Measurements from ENCODE around the gene ATF2.

The ATF2 gene

DNA sequence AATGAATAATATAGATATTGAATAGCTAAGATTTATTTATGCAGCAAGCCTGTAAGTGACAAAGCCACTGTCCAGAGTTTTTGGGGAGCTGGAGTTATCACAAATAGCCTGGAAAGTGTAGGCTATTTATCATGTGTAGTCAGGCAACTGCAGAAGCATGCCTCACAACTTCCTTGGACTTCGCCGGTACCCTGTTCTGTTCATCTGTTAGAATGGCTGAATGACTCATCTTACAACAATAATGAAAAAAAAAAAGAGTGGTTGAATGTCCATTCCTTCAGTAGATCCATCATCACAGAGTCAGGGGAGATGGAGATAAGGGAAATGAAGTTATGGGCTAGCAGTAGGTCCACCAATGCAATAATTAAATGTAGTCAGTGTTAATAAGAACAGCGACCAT is 37.5 kb upstream of the ATF2 start:
- no peak overlapping the region for H3K9ac ChIP-seq (ENCODE audit: low read length)
- no peaks in the 10 kb centered on the region for H3K9me3 ChIP-seq (ENCODE audit: insufficient read depth, low read length)
- H3K4me2 ChIP-seq (ENCODE audit: low read length): no peak overlapping the region
- peaks cover 8% of the 10 kb centered on the region; the same call in 1 of the 2 replicates for H3K4me1 ChIP-seq (ENCODE audit: low read length)
- peaks cover 7% of the 10 kb centered on the region for H3K27me3 ChIP-seq (ENCODE audit: low read depth, low read length)
- no peak overlapping the region for H3K27ac ChIP-seq (ENCODE audit: low read length)
- no peak for TF ChIP-seq EZH2phosphoT487 (IDR thresholded peaks at IDR 0.05; ENCODE audit: low read depth)
- TF ChIP-seq, protein P1, sequence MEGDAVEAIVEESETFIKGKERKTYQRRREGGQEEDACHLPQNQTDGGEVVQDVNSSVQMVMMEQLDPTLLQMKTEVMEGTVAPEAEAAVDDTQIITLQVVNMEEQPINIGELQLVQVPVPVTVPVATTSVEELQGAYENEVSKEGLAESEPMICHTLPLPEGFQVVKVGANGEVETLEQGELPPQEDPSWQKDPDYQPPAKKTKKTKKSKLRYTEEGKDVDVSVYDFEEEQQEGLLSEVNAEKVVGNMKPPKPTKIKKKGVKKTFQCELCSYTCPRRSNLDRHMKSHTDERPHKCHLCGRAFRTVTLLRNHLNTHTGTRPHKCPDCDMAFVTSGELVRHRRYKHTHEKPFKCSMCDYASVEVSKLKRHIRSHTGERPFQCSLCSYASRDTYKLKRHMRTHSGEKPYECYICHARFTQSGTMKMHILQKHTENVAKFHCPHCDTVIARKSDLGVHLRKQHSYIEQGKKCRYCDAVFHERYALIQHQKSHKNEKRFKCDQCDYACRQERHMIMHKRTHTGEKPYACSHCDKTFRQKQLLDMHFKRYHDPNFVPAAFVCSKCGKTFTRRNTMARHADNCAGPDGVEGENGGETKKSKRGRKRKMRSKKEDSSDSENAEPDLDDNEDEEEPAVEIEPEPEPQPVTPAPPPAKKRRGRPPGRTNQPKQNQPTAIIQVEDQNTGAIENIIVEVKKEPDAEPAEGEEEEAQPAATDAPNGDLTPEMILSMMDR (IDR thresholded peaks at IDR 0.05; ENCODE audit: low read depth, low read length): no peak
- no peaks in the 10 kb centered on the region for H3K36me3 ChIP-seq (replicated peaks; ENCODE audit: low read depth, low read length)
- no peaks in the 10 kb centered on the region for H4K20me1 ChIP-seq (ENCODE audit: insufficient read depth, low read length)
- H3K4me3 ChIP-seq (ENCODE audit: low read length): no peak overlapping the region
- no peak overlapping the region for H2AFZ ChIP-seq (ENCODE audit: low read depth, low read length)
- no peaks in the 10 kb centered on the region for H3K79me2 ChIP-seq (ENCODE audit: low read length)

DNA sequence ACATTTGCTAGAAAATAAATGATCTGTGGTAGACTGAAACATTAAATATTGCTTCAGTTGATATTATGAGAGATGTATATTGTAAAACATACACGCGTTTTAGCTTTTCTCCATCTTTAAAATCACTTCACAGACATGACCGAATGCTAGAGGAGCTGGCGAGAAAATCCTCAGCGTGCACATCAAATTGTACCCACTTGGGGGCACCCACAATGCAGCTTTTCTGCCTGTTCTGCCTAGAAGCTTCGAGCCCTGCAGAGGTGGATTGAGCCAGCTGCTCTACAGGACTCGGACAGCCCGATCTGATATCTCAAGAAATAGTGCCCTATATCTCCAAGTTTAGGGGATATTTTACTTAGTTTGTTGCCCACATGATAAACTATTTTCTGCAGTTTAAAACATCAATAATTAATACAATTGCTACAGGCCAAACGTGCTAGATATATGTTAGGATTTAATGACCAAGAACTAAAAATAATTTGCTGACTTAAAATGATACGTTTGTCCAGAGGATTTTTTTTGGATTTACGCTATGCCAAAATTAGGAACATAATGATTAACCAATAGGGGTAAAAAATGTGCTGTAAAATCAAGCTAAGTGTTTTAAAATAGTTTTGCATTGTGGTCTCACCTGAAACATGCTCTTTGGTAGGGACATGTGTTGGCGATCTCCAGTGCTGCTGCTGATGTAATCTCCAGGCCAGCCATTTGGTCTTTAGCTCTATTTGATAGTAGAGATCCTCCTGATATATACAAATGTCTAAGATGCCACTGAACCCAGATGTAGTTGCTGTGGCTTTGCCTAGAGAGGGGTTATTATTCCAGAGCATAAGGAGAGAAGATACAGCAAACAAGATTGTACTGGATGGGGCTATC is 35.9 kb upstream of the ATF2 start:
- Histone ChIP-seq H3K4me2 (ENCODE audit: low read length) (peak overlapping the region; percentile 74), H3K27ac (ENCODE audit: low read length) (no peak overlapping the region), H2AFZ (ENCODE audit: low read depth, low read length) (peak overlapping the region; percentile 70), H3K27me3 (ENCODE audit: low read depth, low read length) (peaks cover 7% of the 10 kb centered on the region), H3K4me1 (ENCODE audit: low read length) (peaks cover 8% of the 10 kb centered on the region; the same call in 1 of the 2 replicates), H4K20me1 (ENCODE audit: insufficient read depth, low read length) (no peaks in the 10 kb centered on the region), H3K79me2 (ENCODE audit: low read length) (no peaks in the 10 kb centered on the region), H3K9me3 (ENCODE audit: insufficient read depth, low read length) (no peaks in the 10 kb centered on the region), H3K4me3 (ENCODE audit: low read length) (peak overlapping the region; percentile 58), H3K36me3 (replicated peaks; ENCODE audit: low read depth, low read length) (no peaks in the 10 kb centered on the region), H3K9ac (ENCODE audit: low read length) (peak overlapping the region; percentile 15; the same call in 1 of the 2 replicates)
- TF ChIP-seq, protein P1 (IDR thresholded peaks at IDR 0.05; ENCODE audit: low read depth, low read length): peak; percentile 76
- no peak for TF ChIP-seq EZH2phosphoT487 (IDR thresholded peaks at IDR 0.05; ENCODE audit: low read depth)

DNA sequence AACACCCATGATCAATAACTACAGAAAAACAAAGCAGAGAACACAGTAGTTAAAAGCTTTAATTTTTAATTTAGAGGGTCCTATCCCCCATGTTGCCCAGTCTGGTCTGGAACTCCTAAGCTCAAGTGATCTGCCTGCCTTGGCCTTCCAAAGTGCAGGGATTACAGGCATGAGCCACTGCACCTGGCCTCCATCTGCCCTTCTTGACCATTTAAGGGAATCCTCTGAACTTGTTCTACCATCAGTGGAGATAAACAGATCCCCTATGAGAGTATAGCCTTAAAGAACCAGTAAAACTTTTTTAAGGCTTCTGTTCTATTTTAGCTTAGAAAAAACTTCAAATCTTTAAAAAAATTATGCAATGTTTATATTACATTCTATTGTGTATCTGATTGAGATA is 27.0 kb upstream of the ATF2 start:
- Histone ChIP-seq H3K9ac (ENCODE audit: low read length) (no peak overlapping the region), H3K4me1 (ENCODE audit: low read length) (no peaks in the 10 kb centered on the region), H3K9me3 (ENCODE audit: insufficient read depth, low read length) (no peaks in the 10 kb centered on the region), H3K27me3 (ENCODE audit: low read depth, low read length) (no peaks in the 10 kb centered on the region), H3K36me3 (replicated peaks; ENCODE audit: low read depth, low read length) (no peaks in the 10 kb centered on the region), H3K79me2 (ENCODE audit: low read length) (no peaks in the 10 kb centered on the region), H4K20me1 (ENCODE audit: insufficient read depth, low read length) (no peaks in the 10 kb centered on the region), H3K4me2 (ENCODE audit: low read length) (no peak overlapping the region), H2AFZ (ENCODE audit: low read depth, low read length) (no peak overlapping the region), H3K27ac (ENCODE audit: low read length) (no peak overlapping the region), H3K4me3 (ENCODE audit: low read length) (no peak overlapping the region)
- TF ChIP-seq, protein P1 (IDR thresholded peaks at IDR 0.05; ENCODE audit: low read depth, low read length): no peak
- no peak for TF ChIP-seq EZH2phosphoT487 (IDR thresholded peaks at IDR 0.05; ENCODE audit: low read depth)

DNA sequence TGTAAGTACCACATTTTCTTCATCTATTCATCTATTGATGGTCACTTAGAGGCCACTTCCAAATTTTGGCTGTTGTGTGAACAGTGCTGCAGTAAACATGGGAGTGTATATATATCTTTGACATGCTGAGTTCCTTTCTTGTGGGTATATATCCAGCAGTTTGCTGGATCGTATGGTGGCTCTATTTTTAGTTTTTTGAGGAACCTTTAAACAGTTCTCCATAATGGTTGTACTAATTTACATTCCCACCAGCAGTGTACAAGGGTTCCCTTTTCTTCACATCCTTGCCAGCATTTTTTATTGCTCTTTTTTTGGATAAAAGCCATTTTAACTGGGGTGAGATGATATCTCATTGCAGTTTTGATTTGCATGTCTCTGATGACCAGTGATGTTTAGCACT is 20.8 kb upstream of the ATF2 start:
- Histone ChIP-seq H3K27ac (ENCODE audit: low read length) (no peak overlapping the region), H3K36me3 (replicated peaks; ENCODE audit: low read depth, low read length) (no peaks in the 10 kb centered on the region), H4K20me1 (ENCODE audit: insufficient read depth, low read length) (no peaks in the 10 kb centered on the region), H3K9me3 (ENCODE audit: insufficient read depth, low read length) (no peaks in the 10 kb centered on the region), H2AFZ (ENCODE audit: low read depth, low read length) (no peak overlapping the region), H3K4me1 (ENCODE audit: low read length) (no peaks in the 10 kb centered on the region), H3K4me3 (ENCODE audit: low read length) (no peak overlapping the region), H3K4me2 (ENCODE audit: low read length) (no peak overlapping the region), H3K9ac (ENCODE audit: low read length) (no peak overlapping the region), H3K27me3 (ENCODE audit: low read depth, low read length) (no peaks in the 10 kb centered on the region), H3K79me2 (ENCODE audit: low read length) (no peaks in the 10 kb centered on the region)
- no peak for TF ChIP-seq EZH2phosphoT487 (IDR thresholded peaks at IDR 0.05; ENCODE audit: low read depth)
- TF ChIP-seq, protein P1 (IDR thresholded peaks at IDR 0.05; ENCODE audit: low read depth, low read length): no peak

Data from OCI-LY3 (cell line).